Activated CD8-positive, alpha-beta T cell treated with anti-CD3 and anti-CD28 coated beads for 36 hours (primary cell): Measurements from ENCODE around the gene FRMD4A. TPM values are rescaled to one million over a fixed set of nuclear protein-coding genes. Genes with fewer than 3 reads are reported as not detected.

Experiments used
- ATAC-seq: fragments of 200-7000 bp; cut with Tn5 transposase; one replicate; pipeline ENCODE4 v1.10.0; 2021; ENCODE audit warnings: mild to moderate bottlenecking, moderate library complexity
- CTCF ChIA-PET: fragments of 350-600 bp; sonication (Branson Sonifier 250); formaldehyde crosslinking; loops from one replicate; lab custom pipeline; 2021; ENCODE audit warnings: antibody characterized with exemption; lab: Charles Lee
- POLR2A ChIA-PET: fragments of 350-600 bp; sonication (Branson Sonifier 250); formaldehyde crosslinking; loops from one replicate; lab custom pipeline; 2021; ENCODE audit warnings: antibody characterized with exemption; lab: Charles Lee
- DNase-seq: peaks from one replicate; pipeline ENCODE4 v3.0.0-alpha.2; 2020
- H3K27ac Mint-ChIP-seq: one replicate; pipeline ENCODE4 v1.8.0; 2021; ENCODE audit warnings: mild to moderate bottlenecking, mixed read lengths
- H3K27me3 Mint-ChIP-seq: one replicate; pipeline ENCODE4 v1.8.0; 2021; ENCODE audit warnings: mixed read lengths
- H3K36me3 Mint-ChIP-seq: one replicate; pipeline ENCODE4 v1.8.0; 2021; ENCODE audit warnings: low read depth, mixed read lengths
- H3K4me1 Mint-ChIP-seq: one replicate; pipeline ENCODE4 v1.8.0; 2021; ENCODE audit warnings: low read depth, mixed read lengths
- H3K4me3 Mint-ChIP-seq: one replicate; pipeline ENCODE4 v1.8.0; 2021; ENCODE audit warnings: mild to moderate bottlenecking, moderate library complexity, mixed read lengths
- H3K9me3 Mint-ChIP-seq: one replicate; pipeline ENCODE4 v1.8.0; 2021; ENCODE audit warnings: mixed read lengths
- CTCF ChIP-seq: fragments of 200-600 bp; IDR thresholded peaks from one replicate; pipeline ENCODE4 v1.8.0; 2022; ENCODE audit warnings: antibody characterized with exemption, mild to moderate bottlenecking
- intact Hi-C: fragments of 100-400 bp; cut with micrococcal nuclease; formaldehyde crosslinking; loops from one replicate; pipeline ENCODE4 v1.10.0; 2022
- total RNA-seq, 2 experiments: library from RNA; stranded (reverse); gene quantifications; one replicate each; pipeline ENCODE4 v1.2.3, GENCODE V29; 2021

Gene FRMD4A
- total RNA-seq, 2 experiments from 2014 or later = 2.1 to 2.8 TPM

- H3K4me1 Mint-ChIP-seq = no peaks in the 10 kb centered on the region
- no peak for TF ChIP-seq CTCF
- H3K36me3 Mint-ChIP-seq = no peaks in the 10 kb centered on the region
- no peak overlapping the region for H3K27ac Mint-ChIP-seq
- ChIA-PET CTCF (interaction anchor here (1.2 kb wide), 1 partner anchor 40 kb away, joined by 3 read pairs; no protein-coding TSS in a partner anchor), POLR2A (no interaction called here)
- H3K9me3 Mint-ChIP-seq = peaks cover 15% of the 10 kb centered on the region
- ATAC-seq (no peak), DNase-seq (no peak)
- H3K27me3 Mint-ChIP-seq = peaks cover 30% of the 10 kb centered on the region
- intact Hi-C loops = no loop called here
- no peak overlapping the region for H3K4me3 Mint-ChIP-seq
Observed at GRCh38 chr10:14285941-14286560, 44.7 kb downstream of the FRMD4A start.

GRCh38 chr10:14282276-14282675, 48.4 kb downstream of the FRMD4A start:
- CTCF ChIA-PET = interaction anchor here (1.0 to 1.7 kb wide), 3 partner anchors 9 to 44 kb away, joined by 3 to 4 read pairs (median 3); no protein-coding TSS in a partner anchor

DNA sequence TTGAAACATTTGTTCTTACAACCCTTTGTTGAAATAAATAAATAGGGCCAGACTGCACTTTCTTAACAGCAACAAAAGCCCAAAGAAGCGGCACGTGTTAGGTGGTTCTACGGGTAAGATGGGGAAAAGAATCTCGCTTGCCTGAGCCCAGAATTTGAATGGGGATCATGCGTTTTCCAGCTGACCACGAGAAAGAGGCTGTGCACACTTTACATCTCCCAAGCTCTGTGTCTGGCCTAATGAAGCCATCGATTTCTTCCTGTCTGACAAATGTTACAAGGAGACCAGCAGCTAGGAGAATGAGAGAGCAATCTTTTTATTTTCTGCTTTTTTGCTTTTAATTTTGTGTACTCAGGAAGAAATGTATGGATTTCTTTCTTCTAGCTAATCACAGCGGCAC, 52.2 kb downstream of the FRMD4A start:
- Mint-ChIP-seq H3K36me3 (no peaks in the 10 kb centered on the region), H3K27ac (no peak overlapping the region), H3K27me3 (peaks cover 13% of the 10 kb centered on the region), H3K4me1 (no peaks in the 10 kb centered on the region), H3K9me3 (no peaks in the 10 kb centered on the region), H3K4me3 (no peak overlapping the region)
- intact Hi-C loops = no loop called here
- no peak for TF ChIP-seq CTCF
- ATAC-seq (no peak), DNase-seq (no peak)
- ChIA-PET CTCF (no interaction called here), POLR2A (no interaction called here)

More at GRCh38 chr10:14282276-14282675, 48.4 kb downstream of the FRMD4A start:
- ATAC-seq = no peak
- TF ChIP-seq CTCF = no peak
- Mint-ChIP-seq H3K4me1 (no peaks in the 10 kb centered on the region), H3K9me3 (peaks cover 5% of the 10 kb centered on the region), H3K27ac (no peak overlapping the region), H3K36me3 (no peaks in the 10 kb centered on the region), H3K27me3 (peaks cover 24% of the 10 kb centered on the region), H3K4me3 (no peak overlapping the region)
- DNase-seq = no peak
- POLR2A ChIA-PET = interaction anchor here (1.2 kb wide), 1 partner anchor 20 kb away, joined by 3 read pairs; no protein-coding TSS in a partner anchor
- intact Hi-C loops = no loop called here

DNA sequence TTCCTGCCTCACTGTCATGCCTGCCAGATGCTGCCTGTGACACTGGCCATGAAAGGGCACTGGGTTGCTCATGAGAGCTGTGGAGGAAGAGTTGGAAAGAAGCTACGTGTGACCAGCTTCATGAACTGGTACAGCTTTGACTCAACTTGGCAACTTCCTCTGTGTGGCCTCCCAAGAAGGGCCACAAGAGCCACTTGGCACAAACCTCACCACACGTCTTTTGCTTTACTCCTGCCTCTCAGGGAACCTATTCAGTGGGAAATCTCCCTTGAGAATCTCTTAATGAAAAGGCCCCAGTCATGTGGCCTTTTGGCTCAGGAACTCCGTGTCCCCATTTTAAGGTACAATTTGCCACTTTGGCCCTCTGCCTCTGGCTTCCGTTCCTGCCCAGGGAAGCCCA, 54.5 kb downstream of the FRMD4A start:
- ATAC-seq = no peak
- no peak overlapping the region for H3K27ac Mint-ChIP-seq

More for the DNA sequence above, 54.5 kb downstream of the FRMD4A start:
- intact Hi-C loops = no loop called here
- no peaks in the 10 kb centered on the region for H3K36me3 Mint-ChIP-seq
- POLR2A ChIA-PET = no interaction called here
- no peak for DNase-seq
- CTCF ChIA-PET = no interaction called here
- H3K4me3 Mint-ChIP-seq = no peak overlapping the region
- H3K4me1 Mint-ChIP-seq = no peaks in the 10 kb centered on the region
- no peak for TF ChIP-seq CTCF
- peaks cover 10% of the 10 kb centered on the region for H3K27me3 Mint-ChIP-seq
- H3K9me3 Mint-ChIP-seq = no peaks in the 10 kb centered on the region
